ENCODE measurements around the gene CEACAM3. TPM values are rescaled to one million over a fixed set of nuclear protein-coding genes. Genes with fewer than 3 reads are reported as not detected.

CEACAM3 gene
- not detected in 5 replicates for total RNA-seq (2022; extraction: Qiagen RNA extraction)

DNA sequence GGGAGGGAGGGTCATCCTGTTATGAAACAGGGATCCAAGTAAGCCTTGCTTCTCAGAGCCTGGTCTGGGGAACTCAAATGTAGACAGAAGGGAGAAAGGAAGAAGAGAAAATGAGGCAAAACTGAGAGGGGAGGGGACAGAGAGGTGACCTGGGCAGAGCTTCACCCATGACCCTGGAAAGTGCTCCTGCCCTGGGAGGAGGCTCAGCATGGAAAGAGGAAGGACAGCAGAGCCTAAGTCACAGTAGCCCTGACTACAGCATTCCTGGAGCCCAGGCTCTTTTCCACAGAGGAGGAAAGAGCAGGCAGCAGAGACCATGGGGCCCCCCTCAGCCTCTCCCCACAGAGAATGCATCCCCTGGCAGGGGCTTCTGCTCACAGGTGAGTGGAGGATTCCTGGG, at the start of gene CEACAM3:
Gene CEACAM3 (plus strand): TSS at position 226 of the 400 bp plus-strand sequence. CDS start 91 bp downstream, at position 317.

GRCh38 chr19:41755328-41755913, 41.0 kb upstream of the CEACAM3 start, which contains the start of gene CEACAM6:
TSS of gene CEACAM6 (plus strand) at chr19:41755530. CDS start at chr19:41755639, 109 bp downstream.

DNA sequence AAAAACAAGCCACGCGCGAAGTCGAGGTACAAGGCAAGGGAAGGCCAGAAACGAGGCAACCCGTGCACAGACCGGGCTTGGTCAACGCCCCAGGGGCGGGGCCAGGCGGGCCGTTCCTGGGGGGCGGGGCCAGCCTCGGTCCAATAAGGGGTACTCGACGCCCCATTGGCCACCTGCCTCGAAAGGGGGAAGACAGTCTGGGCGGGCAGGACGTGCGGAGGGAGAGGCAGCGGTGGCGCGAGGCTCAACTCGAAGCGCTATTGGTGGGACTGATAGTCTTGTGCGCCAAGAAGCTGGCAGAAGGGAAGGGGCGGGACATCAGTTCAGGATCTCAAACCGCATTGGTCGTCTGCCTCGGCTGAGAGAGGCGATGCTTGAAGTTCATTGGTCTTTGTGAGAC, 48.2 kb downstream of the CEACAM3 start, which contains the start of gene LYPD4:
Gene LYPD4 (minus strand): TSS at position 83 of the 400 bp plus-strand sequence. CDS start 5,398 bp downstream, outside the sequence.

GRCh38 chr19:41845001-41845050, 48.4 kb downstream of the CEACAM3 start, which contains the start of gene DMRTC2:
TSS of gene DMRTC2 (plus strand) at chr19:41845042. CDS start at chr19:41847429, 2,387 bp downstream.

DNA sequence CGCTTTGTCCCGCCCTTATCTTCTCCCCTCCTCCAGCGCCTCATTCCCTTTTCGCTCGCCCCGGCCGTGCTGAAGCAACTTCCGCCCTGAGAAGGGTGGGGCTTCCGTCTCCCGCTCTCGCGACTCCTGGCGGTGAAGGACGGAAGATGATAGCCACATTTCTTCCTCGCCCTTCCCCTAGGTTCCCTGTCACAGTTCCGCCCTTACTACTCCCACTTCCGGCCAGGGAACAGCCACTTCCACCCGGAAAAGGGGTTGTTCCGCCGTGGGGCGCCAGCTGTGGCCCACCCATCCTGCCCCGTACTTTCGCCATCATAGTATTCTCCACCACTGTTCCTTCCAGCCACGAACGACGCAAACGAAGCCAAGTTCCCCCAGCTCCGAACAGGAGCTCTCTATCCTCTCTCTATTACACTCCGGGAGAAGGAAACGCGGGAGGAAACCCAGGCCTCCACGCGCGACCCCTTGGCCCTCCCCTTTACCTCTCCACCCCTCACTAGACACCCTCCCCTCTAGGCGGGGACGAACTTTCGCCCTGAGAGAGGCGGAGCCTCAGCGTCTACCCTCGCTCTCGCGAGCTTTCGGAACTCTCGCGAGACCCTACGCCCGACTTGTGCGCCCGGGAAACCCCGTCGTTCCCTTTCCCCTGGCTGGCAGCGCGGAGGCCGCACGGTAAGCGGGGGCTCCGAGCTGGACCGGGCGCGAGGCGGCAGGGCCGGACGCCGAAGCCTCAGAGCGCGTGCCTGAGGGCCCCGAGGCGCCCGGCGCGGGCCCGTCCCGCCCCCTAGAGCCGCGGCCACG, 63.4 kb downstream of the CEACAM3 start, which contains the start of gene RPS19:
Gene RPS19 (plus strand): TSS at position 638 of the 801 bp plus-strand sequence. CDS start 520 bp downstream, outside the sequence.

Other genes with a start within 250 kb of the CEACAM3 start
- not detected in 5 replicates for gene CEACAM21, start 220.4 kb upstream of the CEACAM3 start, total RNA-seq (2022; extraction: Qiagen RNA extraction)
- not detected in 5 replicates for gene CEACAM4, start 169.5 kb upstream of the CEACAM3 start, total RNA-seq (2022; extraction: Qiagen RNA extraction)
- gene CEACAM7, start 108.3 kb upstream of the CEACAM3 start, total RNA-seq (2022; extraction: Qiagen RNA extraction) = 0.10 to 0.22 TPM (median 0.12 TPM) in 3 of 5 replicates, not detected in the others
- gene CEACAM5, start 88.0 kb upstream of the CEACAM3 start, total RNA-seq (2022; extraction: Qiagen RNA extraction) = 1.8 to 2.1 TPM (median 2.1 TPM) in 5 replicates
- gene CEACAM6, start 41.1 kb upstream of the CEACAM3 start, total RNA-seq (2022; extraction: Qiagen RNA extraction) = 20.1 to 28.5 TPM (median 24.0 TPM) in 5 replicates
- gene LYPD4, start 48.1 kb downstream of the CEACAM3 start, total RNA-seq (2022; extraction: Qiagen RNA extraction) = not detected in 5 replicates
- gene DMRTC2, start 48.5 kb downstream of the CEACAM3 start, total RNA-seq (2022; extraction: Qiagen RNA extraction) = not detected in 5 replicates
- gene RPS19, start 63.7 kb downstream of the CEACAM3 start, total RNA-seq (2022; extraction: Qiagen RNA extraction) = 9,141 to 10,549 TPM (median 9,318 TPM) in 5 replicates
- 0.47 to 1.3 TPM (median 1.0 TPM) in 5 replicates for gene CD79A, start 80.7 kb downstream of the CEACAM3 start, total RNA-seq (2022; extraction: Qiagen RNA extraction)
- 75.9 to 131 TPM (median 118 TPM) in 5 replicates for gene ARHGEF1, start 86.6 kb downstream of the CEACAM3 start, total RNA-seq (2022; extraction: Qiagen RNA extraction)
- 0.25 to 0.35 TPM (median 0.32 TPM) in 5 replicates for gene ERFL, start 131.9 kb downstream of the CEACAM3 start, total RNA-seq (2022; extraction: Qiagen RNA extraction)
- 181 to 291 TPM (median 265 TPM) in 5 replicates for gene RABAC1, start 162.7 kb downstream of the CEACAM3 start, total RNA-seq (2022; extraction: Qiagen RNA extraction)
- gene ATP1A3, start 197.6 kb downstream of the CEACAM3 start, total RNA-seq (2022; extraction: Qiagen RNA extraction) = 3.6 to 5.7 TPM (median 5.3 TPM) in 5 replicates

Data from A549 treated with CORT108297 at 1 μM for 4 hours (cell line).